ENCODE results near the gene KRTAP17-1.
"Not testable (repeated sequence)": the region's sequence is repeated elsewhere in the genome, so short reads cannot be mapped to it uniquely, and the experiment has no call there.

KRTAP17-1 gene, protein sequence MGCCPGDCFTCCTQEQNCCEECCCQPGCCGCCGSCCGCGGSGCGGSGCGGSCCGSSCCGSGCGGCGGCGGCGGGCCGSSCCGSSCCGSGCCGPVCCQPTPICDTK

GRCh38 chr17:41315204-41315794 lies at the start of gene KRTAP17-1:
TSS of gene KRTAP17-1 (minus strand) at chr17:41315710. CDS start at chr17:41315650, 60 bp downstream.
- no peak for DNase-seq (ENCODE audit: low read depth in 2 of 2)

GRCh38 chr17:41363881-41364280 lies 48.4 kb upstream of the KRTAP17-1 start:
- DNase-seq (ENCODE audit: low read depth in 2 of 2): no peak

- no peak for DNase-seq (ENCODE audit: low read depth in 2 of 2)
Measured at GRCh38 chr17:41360296-41360995, 44.9 kb upstream of the KRTAP17-1 start.

DNA sequence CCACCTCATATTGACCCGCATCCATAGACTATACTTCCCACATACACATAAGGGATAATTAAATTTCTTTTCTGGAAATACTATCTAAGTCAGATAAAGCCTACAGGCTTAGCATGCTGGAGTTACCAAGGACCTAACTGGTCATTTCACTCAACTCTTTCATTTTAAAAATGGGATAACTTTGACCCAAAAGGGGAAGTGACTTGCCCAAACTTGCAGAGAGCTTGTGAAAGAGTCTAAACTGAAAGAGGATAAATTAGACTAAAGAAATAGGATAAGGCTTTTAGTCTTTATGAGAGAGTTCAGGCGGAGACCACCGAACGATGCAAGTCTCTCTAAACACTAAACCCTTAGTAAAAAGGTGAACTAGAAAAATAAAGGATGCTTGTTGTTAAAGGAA lies 39.0 kb upstream of the KRTAP17-1 start:
- no peak for DNase-seq (ENCODE audit: low read depth in 2 of 2)

DNA sequence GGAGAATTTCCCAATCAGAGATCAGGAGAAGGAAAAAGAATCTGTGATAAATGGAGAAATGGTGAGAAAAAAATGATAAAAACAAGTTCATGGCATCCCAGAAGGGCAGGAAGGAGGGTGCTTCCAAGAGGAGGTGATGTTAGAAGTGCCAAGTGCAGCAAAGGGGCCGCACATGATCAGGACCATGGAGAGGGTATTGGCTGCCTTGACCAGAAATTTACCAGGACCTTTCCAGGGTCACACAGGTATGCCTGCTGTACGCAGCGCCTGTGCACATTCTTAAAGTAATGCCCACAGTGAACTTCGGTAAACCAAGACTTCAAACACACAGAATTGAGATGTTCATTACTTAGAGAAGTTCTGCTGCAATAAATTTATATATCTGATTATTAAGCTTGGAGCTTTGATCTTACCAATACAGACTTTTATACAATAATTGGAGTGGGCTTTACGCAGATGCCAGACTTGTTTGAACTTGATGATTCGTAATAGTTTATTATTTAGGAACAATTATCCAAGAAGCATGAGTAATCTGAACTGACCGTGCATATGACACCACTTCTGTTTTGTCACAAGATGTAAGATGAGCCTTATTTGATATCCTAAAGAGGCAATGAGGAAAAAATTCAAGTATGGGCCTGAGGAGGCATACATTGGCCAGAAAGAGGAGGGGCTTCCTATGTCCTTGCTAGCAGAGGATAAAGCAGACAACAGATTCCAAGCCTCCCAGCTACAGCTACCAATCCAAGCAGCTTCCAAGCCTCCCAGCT lies 37.3 kb upstream of the KRTAP17-1 start:
- DNase-seq (ENCODE audit: low read depth in 2 of 2): no peak

DNA sequence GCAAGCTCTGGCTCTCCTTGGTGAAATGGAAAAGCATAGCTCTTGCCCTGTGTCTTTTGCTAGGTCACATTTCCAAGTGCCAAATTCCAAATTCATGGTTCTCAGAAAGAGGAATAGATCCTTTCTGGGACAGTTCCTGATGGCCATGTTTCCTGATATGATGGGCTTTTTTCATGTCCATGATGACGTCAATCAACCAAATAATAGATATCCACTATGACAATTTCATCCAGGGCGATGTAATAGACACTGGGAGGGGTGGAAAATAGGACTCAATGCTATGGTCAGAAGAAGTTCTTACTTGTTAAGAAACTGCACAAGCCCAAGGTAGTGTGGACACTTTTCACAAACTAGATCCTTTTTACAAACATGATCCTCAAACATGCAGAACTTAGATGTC lies 35.7 kb upstream of the KRTAP17-1 start:
- no peak for DNase-seq (ENCODE audit: low read depth in 2 of 2)

GRCh38 chr17:41350381-41350878 lies 34.9 kb upstream of the KRTAP17-1 start, which contains the start of gene KRT33A:
TSS of gene KRT33A (minus strand) at chr17:41350828. CDS start at chr17:41350767, 61 bp downstream.
- DNase-seq (ENCODE audit: low read depth in 2 of 2): not testable (repeated sequence)

GRCh38 chr17:41347869-41348760 lies 32.6 kb upstream of the KRTAP17-1 start:
- DNase-seq (ENCODE audit: low read depth in 2 of 2): no peak

GRCh38 chr17:41346421-41346820 lies 30.9 kb upstream of the KRTAP17-1 start:
- not testable (repeated sequence) for DNase-seq (ENCODE audit: low read depth in 2 of 2)

DNA sequence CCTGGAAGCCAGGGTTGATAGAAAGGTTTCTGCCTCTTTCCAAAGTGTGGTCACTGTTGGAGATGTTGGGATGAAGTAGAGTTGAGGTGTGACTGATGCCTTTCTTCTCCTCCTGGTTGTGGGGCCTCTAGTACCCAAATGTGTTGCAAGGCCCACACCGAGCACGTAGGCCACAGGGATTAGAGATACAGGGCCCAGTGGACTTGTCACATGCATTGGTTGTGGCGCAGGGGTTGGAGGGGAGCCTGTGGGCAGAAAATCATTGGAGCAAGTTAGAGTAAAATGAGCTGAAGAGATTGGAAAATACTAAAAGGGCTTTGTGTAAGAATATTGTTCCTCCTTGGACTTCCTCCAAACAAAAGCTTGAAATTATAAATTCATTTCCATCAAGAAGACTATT lies 30.5 kb upstream of the KRTAP17-1 start:
- DNase-seq (ENCODE audit: low read depth in 2 of 2): no peak

DNA sequence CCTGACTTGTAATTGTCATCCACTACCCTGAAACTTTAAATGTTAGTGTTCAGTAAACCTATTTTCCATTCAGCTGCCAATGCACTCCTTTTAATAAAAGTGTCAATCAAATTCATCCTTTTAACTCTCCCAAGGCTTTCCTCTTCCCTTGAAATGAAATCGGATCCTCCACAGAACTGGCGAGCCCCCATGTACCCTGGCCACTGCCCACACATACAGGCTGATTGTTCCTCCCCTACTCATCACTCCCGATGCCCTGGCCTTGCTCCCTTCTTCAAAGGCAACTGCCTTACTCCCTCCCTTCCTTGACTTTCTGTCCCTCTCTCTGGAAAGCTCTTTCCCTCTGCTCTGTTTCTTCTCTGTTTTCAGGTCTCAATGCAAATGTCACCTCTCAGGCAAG lies 27.5 kb upstream of the KRTAP17-1 start:
- DNase-seq (ENCODE audit: low read depth in 2 of 2): no peak

DNA sequence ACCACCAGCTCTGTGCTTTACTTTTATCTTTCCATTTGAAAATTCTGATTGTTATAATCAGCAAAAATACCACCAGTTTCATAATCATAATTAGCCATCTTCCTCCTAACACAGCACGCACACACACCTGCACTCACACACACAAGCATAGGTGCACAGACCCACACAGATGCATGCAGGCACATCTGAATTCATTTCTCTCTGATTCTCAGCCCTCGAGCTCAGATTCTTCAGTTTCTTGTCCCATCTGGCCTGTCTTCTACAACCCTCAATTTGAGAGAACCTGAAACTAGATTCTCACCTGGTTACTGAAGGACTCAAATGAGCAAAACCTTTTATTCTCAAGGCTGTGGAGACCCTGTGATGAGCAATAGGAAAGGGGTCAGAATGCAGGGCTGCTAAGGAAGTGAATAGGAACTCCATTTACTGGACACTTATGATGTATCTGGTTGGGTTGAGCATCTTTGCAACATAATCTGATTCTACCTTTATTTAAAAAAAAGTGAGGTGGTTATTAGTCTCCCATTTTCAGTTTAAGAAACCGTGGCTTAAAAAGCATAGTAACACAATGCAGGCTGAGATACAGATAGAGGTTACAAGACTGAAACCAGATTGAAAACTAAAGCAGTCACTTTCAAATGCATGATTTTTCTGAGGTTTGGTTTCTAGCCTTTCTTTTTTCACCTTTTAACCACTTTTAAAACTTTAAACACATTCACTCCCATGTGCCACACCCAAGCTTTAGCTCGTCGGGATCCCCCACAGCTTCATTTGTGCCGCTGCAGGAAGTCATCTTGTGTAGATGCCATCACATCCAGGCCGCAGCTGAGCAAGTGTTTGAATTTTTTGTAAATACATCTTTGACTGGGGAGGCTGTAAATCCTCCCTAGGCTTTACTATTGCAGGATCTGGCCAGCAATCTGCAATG lies 25.7 kb upstream of the KRTAP17-1 start:
- peak in 1 of 2 donors; percentile 19 for DNase-seq (ENCODE audit: low read depth in 2 of 2)

DNA sequence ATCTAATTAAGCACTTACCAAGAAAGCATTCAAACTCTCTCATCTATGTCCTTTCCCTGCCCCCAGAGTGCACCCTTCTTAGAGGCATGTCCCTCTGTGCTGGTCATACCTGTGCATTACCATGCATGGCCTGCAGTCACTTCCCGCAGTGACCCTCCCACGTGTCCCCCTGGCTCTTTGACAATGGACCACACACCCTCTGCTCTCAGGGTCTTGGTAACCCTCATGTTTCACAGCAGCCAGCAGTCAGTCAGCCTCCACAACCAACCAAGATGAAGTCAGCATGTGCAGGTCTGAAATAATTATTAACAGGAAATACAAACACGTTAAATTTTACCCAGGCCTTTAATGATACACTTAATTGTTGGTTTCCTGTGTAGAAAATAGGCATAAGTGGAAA lies 25.0 kb upstream of the KRTAP17-1 start:
- DNase-seq (ENCODE audit: low read depth in 2 of 2): no peak

GRCh38 chr17:41339571-41340172 lies 24.2 kb upstream of the KRTAP17-1 start:
- DNase-seq (ENCODE audit: low read depth in 2 of 2): no peak

DNA sequence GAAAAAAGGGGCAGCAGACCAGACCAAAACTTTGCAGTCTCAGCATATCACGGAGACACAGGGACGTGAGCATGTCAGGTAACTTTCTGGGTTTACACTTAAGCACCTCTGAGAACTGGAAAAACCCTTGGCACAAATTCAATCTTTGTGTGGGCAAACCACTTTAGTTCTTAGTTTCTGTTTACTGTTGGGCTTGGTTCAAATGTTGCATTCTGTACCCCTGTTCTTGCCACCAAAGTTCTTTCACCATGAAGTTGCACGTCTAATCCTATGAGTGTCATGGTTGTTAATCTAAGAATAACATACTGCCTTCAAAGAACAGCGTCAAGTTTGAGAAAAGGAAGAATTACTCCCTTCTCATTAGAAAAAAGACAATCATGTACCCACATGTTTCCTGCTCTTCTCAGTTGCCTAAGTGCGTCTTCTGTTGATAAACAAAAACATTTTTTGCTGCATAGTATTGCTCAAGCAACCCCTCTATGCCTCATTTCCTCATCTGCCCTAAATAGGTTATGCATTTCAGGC lies 23.5 kb upstream of the KRTAP17-1 start:
- DNase-seq (ENCODE audit: low read depth in 2 of 2): no peak

GRCh38 chr17:41335747-41336146 lies 20.2 kb upstream of the KRTAP17-1 start:
- DNase-seq (ENCODE audit: low read depth in 2 of 2): no peak

GRCh38 chr17:41334385-41335305 lies 19.1 kb upstream of the KRTAP17-1 start:
- no peak for DNase-seq (ENCODE audit: low read depth in 2 of 2)

- DNase-seq (ENCODE audit: low read depth in 2 of 2): no peak
Measured at GRCh38 chr17:41333836-41334235, 18.3 kb upstream of the KRTAP17-1 start.
